GM04504 (cell line): Measurements from ENCODE around the gene ROCK1.

Experiments used
- DNase-seq: peaks from one replicate; pipeline ENCODE4 v3.0.0-alpha.2; 2012; ENCODE audit warnings: low read depth

Gene ROCK1

DNA sequence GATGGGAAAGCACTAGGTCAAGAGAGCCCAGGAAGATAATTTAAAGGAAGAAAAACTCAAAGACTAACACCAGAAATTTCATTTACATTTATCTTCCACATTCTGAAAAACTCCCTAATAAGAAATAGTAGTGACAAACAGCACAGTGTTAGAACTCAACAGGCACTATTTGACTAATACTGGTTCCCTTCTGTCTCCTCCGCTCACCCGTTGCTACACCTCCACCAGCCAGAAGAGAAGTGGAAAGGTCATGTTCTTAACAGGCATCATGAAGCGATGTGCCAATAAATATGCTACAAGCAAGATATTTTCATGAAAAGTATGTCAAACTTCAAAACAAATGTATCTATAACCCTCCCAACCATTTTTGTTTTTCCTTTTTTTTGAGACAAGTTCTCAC, 5.7 kb downstream of the ROCK1 start:
- DNase-seq, result no peak

DNA sequence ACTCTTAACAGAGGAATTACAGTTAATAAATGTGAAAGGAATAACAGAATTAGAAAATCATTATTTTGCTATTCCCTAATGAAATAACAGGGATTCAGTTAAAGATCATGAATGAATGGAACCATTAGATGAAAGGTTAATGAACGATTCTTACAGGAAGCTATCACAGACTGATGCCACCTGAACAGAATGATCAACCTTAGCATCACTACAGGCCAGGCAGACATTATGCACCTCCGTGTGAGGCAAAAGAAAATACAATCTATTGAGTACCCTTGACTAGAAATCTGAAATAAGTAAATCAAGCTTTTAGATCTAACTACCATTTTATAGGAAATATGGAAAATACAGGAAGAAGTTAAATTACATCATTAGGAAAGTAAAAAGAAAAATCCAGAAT, 10.4 kb downstream of the ROCK1 start:
- no peak for DNase-seq

DNA sequence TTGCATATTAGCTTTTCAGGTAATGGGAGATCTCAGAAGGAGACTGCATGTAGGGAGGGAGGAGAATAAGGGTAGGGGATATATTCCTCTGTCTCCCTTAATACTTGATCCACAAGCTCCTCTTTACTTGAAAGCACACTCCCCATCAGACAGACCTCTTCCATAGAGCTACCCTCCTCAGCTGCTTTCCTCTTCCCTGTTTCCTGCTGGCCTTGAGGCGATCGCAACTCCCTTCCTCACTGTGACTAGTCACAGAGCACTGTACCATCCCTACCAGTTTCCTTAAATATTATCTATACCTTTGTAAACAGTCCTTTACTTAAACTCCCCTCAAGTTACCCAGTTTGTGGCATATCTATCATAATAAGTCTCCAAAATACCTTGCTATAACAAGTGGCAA, 10.9 kb downstream of the ROCK1 start:
- DNase-seq, result no peak

DNA sequence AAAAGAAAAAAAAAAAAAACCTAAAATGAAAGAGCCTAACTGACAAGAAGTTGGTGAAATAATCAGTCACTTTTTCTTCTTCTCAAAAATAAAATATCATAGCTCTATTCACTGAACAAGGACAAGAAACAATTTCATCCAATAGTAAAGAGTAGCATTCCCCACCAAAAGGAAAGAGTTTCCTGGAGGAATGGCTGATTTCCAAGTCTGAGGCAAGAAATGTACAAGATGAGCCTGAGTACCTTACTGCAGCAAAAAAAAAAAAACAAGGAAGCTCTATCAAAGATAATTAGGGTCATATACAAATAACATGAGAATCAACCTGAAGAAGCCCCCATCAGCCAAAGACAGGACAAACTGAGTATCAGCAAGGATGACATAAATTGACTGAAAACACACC, 11.5 kb downstream of the ROCK1 start:
- DNase-seq, result no peak

DNA sequence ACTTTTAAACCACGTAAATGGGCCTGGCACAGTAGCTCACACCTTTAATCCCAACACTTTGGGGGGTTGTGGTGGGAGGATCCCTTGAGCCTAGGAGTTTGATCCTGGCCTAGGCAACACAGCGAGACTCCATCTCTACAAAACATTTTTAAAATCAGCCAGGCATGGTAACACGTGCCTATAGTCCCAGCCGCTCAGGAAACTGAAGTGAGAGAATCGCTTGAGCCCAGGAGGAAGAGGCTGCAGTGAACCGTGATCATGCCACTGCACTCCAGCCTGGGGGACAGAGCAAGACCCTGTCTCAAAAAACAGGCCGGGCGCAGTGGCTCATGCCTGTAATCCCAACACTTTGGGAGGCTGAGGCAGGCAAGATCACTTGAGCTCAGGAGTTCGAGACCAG, 12.2 kb downstream of the ROCK1 start:
- no peak for DNase-seq

DNA sequence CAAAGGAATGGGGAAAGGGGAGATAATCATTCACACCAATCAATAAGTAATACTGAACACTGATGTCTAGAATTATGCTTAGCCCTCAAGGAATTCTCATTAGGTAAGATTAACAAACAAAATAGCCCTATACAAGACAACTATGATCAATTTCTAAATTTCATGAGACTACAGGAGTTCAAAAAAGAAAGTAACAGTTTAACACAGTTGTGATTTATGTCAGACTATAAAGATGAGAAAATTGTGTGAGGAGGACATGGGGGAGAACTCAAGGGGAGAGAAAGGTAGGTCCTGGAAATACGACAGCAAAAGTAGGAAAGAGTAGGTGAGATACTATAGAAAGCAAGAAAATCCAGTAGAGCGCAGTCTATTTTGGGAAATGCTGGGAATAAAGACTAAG, 14.9 kb downstream of the ROCK1 start:
- no peak for DNase-seq

DNA sequence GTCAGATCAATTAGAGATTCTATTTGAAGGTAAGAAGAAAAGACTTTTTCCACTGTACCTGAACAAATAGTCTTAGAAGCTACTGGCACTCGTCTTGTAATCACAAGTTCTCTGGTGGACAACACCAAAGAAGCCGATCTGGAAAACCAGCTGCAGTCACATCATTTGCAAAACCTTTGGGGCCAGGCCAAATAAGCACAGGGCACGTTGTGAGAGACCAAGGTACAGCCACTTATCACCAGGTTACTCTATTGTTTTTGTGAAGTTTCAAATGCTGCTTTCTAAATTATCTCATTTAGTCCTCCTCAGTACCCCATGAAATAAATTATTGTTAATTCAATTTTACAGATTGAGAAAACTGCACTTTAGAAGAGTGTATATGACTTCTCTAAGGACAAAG, 18.5 kb downstream of the ROCK1 start:
- DNase-seq, result no peak

DNA sequence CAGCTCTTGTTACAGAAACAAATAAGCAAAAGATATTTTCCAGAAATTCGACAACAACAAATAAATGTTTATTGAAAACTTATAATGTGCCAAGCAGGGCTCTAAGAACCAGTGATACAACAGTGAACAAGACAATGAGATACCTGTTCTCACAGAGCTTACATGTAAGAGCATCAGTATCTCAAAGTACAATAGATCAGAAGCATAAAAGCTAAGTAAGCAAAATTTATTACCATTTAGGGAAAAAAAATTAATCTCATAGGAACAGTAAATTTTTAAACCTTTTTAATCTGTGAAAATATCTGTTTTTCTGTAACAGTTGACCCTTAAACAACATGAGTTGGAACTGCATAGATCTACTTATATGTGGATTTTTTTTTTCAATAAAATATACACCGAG, 20.9 kb downstream of the ROCK1 start:
- DNase-seq, result no peak

DNA sequence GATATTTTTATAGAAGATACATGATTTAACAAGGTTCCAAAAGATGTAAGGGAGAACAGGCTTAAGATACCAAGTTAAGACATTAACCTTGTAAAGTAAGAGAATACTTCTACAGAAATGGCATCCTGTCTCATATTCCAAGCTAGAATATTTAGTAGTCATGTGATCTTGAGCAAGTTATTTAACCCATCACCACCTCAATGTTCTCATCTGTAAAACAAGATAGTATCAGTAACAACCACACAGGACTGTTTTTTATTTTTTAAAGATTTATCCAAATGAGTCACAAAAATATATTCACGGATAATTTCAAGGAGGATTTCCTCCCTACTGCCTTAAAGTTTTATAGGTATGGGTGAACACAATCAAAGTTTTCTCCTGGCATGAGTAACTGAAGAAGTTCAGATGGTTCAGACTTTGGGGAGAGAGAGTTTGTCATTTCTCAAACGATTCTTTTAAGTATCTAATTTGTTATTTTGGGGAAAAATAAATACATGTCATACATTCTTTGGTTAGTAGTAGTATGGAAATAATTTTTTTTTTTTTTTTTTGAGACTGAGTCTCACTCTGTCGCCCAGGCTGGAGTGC, 25.9 kb downstream of the ROCK1 start:
- DNase-seq, result no peak

DNA sequence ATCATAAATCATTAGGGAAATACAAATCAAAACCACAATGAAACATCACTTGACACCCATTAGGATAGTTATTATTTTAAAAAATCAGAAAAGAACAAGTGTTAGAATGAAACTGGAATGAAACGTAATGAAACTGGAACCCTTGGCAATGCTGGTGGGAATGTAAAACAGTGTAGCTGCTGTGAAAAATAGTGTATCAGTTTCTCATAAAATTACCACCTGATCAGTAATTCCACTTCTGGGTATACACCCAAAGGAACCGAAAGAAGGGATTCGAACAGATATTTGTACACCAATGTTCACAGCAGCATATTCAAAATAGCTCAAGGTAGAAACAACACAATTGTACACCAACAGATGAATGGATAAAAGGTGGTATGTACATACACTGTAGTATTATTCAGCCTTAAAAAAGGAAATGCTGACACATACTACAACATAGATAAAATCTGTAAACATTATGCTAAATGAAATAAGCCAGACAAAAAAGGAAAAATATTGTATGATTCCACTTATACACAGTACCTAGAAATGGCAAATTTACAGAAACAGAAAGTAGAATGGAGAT, 27.0 kb downstream of the ROCK1 start:
- DNase-seq, result no peak

DNA sequence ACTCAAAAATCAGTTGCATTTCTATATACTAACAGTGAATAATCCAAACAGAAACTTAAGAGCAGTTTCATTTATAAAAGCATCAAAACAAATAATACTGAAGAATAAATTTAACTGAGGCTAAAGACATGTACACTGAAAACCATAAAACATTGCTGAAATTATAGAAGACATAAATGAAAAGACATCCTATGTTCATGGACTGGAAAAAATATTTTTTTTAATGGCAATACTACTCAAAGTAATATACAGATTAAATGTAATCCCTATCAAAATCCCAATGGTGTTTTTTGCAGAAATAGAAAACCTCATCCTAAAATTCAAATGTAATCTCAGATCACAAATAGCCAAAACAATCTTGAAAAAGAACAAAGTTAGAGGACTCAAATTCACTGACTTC, 28.6 kb downstream of the ROCK1 start:
- no peak for DNase-seq

DNA sequence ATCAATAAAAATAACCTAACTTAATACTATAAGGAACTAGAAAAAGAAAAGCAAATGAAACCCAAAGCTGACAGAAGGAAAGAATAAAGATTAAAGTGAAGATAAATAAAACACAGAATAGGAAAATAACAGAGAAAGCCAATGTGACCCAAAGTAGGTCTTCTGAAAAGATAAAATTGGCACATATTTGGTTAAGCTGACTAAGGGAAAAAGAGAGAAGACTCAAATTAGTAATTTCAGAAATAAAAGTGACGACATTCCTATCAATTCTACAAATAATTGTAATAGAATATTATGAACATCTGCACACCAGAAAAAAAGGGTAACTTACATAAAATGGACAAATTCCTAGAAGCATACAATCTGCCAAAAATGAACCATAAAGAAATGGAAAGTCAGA, 30.2 kb downstream of the ROCK1 start:
- no peak for DNase-seq

DNA sequence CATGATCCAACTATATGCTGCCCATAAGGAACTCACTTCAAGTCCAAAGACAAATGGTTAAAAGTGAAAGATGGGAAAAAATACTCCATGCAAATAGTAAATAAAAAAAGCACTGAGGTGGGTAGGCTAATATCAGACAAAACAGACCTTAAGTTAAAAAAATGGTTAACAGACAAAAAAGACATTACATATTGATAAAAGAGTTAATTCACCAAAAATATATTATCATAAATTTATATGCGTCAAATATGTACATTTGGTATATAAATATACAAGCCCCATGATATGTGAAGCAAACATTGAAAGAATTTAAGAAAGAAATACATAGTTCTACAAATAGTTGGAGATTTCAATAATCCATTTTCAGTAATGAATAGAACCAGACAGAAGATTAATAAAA, 31.0 kb downstream of the ROCK1 start:
- no peak for DNase-seq

DNA sequence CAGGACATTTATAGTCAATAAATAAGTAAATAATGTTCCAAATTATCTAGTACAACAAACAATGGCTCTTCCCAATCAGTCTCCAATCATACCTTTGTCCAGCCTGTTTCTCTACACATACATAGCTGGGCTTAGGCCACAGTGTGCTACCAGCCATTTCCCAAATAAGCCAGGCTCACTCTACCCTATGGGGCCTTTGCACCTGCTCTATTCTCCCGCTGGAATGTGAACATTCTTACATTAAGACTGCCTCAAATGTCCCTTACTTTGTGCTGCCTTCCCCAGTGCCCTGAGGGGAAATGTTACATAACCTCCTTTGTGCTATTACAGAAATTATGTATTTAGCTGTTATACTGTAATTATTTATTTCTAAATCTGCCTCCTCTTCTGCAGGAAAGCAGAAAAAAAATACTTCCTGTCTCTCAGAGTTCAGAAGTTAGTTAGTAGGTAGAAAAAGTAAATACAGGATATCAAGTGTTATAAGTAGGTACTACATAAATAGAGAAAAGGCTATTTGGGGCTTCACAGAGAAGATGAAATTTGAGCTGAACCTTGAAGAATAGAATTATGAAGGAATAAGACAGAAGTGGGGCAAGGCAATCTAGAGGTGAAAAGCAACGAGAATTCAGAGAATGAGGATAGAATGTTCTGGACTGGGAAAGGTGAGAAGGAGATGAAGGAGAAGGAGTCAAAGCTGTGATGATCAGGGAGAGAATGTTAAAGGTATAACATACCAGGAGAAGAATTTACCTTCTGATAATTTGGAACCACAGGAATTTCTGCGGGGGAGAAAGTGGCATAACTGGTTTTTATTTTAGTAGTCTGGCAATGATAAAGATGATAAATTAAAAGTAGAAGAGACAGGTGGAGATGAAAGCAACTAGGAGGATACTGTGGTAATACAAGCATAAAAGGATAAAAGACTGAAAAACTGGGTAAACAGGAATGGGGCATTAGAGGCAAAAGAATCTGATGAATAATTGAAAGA, 37.0 kb downstream of the ROCK1 start:
- no peak for DNase-seq

DNA sequence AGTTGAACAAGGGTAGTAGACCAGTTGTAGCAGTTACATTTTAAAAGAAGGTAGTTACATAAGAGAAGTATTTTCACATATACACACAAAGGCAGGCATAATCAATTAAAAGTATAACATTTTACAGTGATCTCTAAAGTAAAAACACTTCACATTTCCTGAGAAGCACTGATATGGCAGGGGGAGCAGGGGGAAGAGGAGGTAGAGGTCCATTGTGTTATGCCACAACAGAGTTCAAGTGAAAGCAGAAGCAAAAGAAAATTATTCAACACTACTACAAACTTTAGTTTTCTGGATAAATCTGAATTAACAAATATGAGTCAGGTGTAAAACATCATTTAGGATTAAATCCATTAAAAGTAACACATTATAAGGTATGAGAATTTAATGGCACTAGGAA, 38.4 kb downstream of the ROCK1 start:
- no peak for DNase-seq

DNA sequence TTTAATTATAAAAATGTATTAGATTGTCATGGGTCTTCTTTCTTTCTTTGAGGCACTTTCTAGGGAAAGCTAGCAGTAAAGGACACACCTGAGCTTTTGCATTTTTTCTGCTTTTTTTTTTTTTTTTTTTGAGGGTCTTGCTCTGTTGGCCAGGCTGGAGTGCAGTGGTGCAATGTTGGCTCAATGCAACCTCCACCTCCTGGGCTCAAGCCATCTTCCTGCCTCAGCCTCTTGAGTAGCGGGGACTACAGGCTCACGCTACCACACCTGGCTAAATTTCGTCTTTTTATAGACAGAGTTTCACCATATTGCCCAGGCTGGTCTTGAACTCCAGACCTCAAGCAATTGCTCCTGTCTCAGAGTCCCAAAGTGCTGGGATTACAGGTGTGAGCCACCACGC, 40.5 kb downstream of the ROCK1 start:
- no peak for DNase-seq

DNA sequence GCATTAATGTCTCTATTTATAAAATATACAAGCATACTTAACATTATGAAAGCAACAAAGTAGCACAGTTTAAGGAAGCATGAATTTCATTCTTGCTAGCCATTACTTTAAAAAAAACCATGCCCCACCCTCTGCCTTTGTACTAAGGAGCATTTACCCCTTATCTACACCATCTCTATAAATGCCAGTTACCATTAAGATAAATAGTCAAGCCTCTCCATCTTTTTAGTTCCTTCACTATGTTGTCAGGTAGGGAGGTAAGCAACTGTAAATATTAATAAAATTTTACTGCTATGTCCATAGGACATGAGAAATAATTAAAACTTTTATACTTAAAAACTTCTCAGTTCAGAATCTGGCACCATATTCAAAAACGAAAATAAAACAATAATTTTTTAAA, 42.1 kb downstream of the ROCK1 start:
- DNase-seq, result no peak

DNA sequence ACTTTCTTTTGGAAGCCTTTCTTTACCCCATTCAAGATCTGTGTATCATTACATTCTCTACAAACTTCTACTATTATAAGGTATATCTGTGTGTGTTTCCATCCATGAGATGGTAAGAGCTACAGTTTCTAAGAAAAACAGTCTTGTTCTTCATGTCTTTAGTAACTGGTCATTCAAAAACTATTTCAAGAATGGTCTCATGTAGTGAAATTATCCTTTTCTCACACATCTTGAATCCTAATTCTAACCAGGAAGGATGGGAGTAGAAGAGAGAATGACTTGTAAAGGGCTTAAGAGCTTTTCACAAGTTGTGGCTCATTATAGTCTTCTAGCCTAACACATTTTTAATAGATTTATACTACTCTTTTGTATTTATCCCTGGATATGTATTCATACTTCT, 47.3 kb downstream of the ROCK1 start:
- DNase-seq, result peak; percentile 12

DNA sequence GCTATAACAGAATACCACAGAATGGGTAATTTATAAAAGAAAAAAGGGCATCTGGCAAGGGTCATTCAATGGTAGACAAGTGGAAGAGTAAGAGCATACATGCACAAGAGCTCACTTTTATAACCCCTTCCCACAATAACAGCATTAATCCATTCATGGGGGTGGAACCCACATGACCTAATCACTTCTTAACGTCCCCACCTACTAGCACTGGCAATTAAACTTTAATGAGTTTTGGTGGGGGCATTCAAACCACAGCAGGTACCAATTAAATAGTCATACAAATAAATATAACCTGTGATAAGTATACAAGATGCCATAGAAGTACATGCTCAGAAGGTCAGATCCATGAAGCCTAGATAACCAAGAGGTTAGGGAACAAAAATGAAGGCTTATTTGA, 48.6 kb downstream of the ROCK1 start:
- DNase-seq, result no peak

DNA sequence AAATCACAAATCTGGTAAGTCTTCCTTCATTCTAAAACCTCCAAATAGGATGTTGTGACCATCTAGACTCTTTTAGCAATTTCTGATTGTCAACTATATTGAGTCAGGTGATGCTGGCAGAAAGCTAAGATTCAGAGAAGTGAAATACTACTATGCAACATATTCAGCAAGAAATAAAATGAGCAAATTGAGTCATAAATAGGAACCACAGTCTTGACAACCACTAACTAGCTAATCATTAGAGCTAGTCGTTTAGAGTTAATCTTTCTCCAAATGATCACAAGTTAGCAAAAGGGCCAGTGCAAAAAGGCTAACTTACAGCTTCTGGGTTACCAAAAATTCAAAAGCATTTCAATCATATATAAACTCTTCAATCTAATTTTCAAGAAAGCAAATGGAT, 54.5 kb downstream of the ROCK1 start:
- DNase-seq, result no peak

DNA sequence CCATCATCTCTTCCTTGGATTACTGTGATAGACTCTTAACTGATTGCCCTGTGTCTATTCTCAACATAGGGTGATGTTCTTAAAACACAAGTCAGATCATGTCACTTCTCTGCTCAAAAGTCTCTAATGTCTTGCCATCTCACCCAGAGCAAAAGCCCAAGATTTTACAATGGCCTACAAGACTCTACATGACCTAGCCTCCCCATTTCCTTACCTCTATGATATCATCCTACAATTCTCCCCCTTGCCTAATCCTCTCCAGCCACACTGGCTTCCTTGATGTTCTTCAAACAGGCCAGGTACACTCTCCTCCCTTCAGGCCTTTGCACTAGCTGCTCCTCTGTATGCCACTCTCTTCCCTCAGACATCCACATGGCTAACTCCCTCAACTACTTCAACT, 55.1 kb downstream of the ROCK1 start:
- no peak for DNase-seq

DNA sequence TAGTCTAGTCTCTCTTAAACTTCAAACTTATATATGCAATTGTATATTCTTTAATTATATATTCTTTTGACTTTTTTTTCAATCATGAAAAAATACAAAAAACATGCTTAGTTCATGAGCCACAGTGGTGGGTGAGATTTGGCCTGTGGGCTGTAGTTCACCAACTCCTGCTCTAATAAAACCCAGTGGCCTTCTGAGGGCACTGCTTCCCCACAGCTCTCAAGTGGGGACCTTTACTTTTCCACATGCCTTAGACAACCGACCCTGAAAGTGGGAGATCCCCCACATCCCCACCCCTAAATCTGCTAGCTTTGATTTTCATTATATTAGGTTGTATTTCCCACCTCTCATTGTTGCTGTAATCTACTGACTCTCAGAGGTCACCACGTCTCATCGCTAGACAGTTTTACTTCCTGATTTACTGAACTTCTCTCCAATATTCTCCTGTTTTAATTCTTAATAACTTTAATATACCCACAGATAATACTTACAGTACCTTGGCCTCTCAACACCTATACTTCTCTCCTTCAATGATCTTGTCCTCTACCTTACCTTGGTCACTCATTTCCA, 57.3 kb downstream of the ROCK1 start:
- no peak for DNase-seq

DNA sequence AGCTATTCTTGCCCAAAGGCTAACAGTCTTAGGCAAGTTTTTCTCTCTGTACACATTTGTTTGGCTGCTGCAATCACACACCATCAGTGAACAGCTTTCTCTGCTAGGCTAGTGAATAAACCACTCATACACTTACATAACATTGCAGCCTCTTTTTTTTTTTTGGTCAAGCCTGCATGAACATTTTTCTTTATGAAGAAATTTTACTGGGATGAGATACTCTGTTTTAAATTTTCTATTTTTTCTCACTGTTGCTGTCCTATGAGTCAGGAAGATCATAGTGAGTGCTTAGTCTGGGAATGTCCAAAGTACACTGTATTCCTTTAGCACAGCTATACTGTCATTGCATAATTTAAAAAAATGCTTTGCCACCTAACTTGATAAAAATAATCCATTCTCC, 58.5 kb downstream of the ROCK1 start:
- DNase-seq, result peak; percentile 74
